ELF-1 (cell line): ENCODE results near the gene CRPPA.
"Not testable (repeated sequence)": the region's sequence is repeated elsewhere in the genome, so short reads cannot be mapped to it uniquely, and the experiment has no call there.

Experiments
- DNase-seq: peaks from one replicate; pipeline ENCODE4 v3.0.0-alpha.2; 2016; ENCODE audit warnings: low read depth, low spot score

Gene CRPPA

DNA sequence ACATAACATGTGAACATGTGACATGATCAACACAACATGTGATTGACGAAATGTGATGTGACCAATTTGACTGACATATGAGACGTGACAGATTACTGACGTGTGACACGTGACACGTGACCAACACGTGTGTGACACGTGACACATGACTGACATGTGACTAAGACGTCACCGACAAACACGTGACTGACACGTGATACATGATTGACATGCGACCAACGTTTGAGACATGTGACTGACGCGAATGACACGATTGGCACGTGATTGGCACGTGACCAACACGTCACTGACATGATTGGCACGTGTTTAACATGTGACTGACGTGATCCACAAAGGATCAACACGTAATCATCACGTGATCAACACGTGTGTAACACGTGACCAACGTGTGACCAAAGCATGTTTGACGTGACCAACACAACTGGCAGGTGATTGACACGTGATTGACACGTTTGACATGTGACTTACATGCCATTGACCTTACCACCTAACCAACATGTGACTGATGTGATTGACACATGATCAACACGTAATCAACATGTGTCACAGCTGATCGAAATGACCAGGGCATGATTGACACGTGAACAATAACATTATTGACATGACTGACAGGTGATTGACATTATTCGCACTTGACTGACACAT, 23.7 kb downstream of the CRPPA start:
- no peak for DNase-seq

DNA sequence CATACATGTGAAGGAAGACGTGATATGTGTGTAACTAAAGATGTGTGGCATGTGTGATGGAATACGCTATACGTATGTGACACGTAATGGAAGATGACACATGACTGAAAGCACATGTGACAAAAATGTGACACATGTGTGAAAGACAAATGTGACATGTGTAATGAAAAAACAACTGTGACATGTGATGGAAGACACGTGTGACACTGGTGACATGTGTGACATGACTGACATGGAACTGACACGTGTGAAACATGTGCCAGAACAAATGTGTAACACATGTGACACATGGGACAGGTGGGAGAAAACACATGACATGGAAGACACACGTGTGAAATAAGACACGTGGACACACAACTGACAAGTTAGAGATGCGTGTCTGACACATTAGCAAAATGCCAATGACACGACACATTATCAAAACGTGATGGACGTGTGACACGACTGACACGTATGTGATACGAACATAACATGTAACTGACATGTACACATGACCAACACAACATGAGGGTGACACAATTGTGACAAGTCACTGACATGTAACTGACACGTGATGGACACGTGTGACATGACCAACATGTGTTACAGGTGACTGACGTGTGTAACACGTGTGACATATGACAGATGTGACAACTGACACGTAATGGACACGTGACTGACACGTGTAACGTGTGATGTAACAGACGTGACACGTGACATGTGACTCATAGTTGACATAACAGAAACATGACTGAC, 24.4 kb downstream of the CRPPA start:
- no peak for DNase-seq

DNA sequence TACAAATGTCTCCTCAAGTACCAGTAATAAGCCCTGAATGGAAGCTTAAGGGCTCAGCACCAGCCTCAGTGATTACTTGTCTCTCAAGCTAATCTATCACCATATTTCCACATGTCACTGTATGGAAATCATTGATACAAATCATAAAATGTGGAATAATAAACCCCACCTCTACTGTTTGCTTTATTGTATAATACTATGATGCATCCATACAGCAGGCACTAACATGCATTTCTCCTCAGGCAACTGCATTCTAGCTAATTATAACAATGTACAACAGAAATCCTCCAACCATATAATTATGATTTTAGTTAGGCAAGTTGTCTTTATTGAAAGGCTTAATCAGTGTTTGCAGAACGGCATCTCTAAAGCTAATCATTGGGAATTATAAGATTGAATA, 26.2 kb downstream of the CRPPA start:
- DNase-seq, result no peak

DNA sequence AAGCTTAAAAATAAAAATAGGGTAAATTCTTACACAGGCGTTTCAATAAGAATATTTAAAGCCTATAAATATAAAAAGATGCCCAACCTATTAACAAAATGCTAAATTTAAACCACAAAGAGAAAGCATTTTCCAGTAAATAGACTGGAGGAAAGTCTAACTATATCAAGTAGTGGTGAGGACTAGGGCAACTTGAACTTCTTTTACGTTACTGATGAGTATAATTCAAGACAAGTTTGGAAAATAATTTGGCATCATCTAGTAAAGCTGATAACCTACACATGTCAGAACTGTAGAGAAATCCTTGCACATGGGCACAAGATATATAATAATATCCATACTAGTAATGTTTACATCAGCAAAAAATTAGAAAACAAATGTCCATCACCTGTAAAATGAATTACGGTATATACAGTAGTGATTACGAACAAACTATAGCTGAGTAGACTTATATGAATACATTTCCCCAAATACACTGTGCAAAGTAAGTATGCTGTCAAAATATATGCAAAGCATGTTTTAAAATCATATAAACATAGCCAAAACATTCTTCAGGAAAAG, 27.4 kb downstream of the CRPPA start:
- DNase-seq, result no peak

DNA sequence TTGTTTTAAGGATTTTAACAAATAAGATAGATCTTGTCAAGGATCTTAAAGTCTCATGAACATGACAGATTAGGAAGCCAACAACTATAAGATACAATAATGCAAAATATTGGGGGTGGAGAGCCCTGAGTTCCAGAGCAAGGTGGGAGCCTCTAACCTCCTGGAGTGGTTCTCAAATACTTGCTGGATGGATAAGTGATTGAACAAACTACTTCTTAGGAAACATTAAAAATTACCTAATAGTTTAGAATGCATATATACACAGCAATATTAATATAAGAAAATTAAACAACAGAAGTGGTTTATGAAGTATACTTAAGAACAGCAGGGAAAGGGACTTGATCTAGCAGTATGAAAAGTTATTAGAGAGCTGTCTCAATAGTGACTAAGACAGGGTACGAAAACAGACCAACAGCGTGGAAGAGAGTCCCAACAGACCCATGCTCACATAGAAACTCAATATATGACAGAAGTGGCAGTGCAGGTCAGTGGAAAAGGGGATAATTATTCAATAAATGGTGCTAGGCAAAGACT, 28.3 kb downstream of the CRPPA start:
- DNase-seq, result no peak

DNA sequence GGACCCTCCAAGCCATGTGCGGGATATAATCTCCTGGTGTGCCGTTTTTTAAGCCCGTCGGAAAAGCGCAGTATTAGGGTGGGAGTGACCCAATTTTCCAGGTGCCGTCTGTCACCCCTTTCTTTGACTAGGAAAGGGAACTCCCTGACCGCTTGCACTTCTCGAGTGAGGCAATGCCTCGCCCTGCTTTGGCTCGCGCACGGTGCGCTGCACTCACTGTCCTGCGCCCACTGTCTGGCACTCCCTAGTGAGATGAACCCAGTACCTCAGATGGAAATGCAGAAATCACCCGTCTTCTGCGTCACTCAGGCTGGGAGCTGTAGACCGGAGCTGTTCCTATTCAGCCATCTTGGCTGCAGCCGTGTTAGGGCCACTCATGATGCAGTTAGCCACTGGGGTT, 37.6 kb downstream of the CRPPA start:
- not testable (repeated sequence) for DNase-seq

DNA sequence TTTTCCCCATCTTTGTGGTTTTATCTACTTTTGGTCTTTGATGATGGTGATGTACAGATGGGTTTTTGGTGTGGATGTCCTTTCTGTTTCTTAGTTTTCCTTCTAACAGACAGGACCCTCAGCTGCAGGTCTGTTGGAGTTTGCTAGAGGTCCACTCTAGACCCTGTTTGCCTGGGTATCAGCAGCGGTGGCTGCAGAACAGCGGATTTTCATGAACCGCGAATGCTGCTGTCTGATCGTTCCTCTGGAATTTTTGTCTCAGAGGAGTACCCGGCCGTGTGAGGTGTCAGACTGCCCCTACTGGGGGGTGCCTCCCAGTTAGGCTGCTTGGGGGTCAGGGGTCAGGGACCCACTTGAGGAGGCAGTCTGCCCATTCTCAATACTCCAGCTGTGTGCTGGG, 38.2 kb downstream of the CRPPA start:
- not testable (repeated sequence) for DNase-seq
